Keratinocyte (primary cell): ENCODE measurements around the gene TMEM178A. TPM values are rescaled to one million over a fixed set of nuclear protein-coding genes. Genes with fewer than 3 reads are reported as not detected.

Source experiments
- DNase-seq: peaks from one replicate; pipeline ENCODE4 v3.0.0-alpha.2; 2011; ENCODE audit warnings: low read depth, missing footprints, low spot score
- FAIRE-seq: peaks from 2 replicates; lab custom pipeline; 2011; peaks lifted over from hg19 to GRCh38; lab: Jason Lieb, UNC
- H2AFZ ChIP-seq: 2 replicates; pipeline ENCODE4 v1.6.0; 2012; ENCODE audit warnings: low read length, control low read depth, inconsistent platforms; ENCODE audit not compliant: control insufficient read depth
- H3K27ac ChIP-seq: 2 replicates; pipeline ENCODE4 v1.5.1; 2011; ENCODE audit warnings: low read length; ENCODE audit not compliant: control insufficient read depth, insufficient read depth
- H3K27me3 ChIP-seq: 3 replicates; pipeline ENCODE4 v1.6.0; 2011; ENCODE audit warnings: low read length; ENCODE audit not compliant: control insufficient read depth, insufficient read depth; ENCODE audit errors: extremely low read depth
- H3K36me3 ChIP-seq, 2 experiments: 2 replicates in 1 of 2; 3 replicates in 1 of 2; pipeline ENCODE4 v1.5.1; 2011; ENCODE audit warnings: low read length in 2 of 2, mild to moderate bottlenecking in 1 of 2; ENCODE audit not compliant: control insufficient read depth in 2 of 2, insufficient read depth in 2 of 2; ENCODE audit errors: extremely low read depth in 1 of 2
- H3K4me1 ChIP-seq: 3 replicates; pipeline ENCODE4 v1.5.1; 2011; ENCODE audit warnings: low read length; ENCODE audit not compliant: control insufficient read depth, insufficient read depth; ENCODE audit errors: extremely low read depth
- H3K4me2 ChIP-seq: 3 replicates; pipeline ENCODE4 v1.6.0; 2011; ENCODE audit warnings: low read depth, low read length; ENCODE audit not compliant: control insufficient read depth, insufficient read depth; ENCODE audit errors: extremely low read depth
- H3K4me3 ChIP-seq, 3 experiments: fragments of 200-600 bp in 1 of 3; sonication (generic) in 1 of 3; 2 replicates in 2 of 3; 3 replicates in 1 of 3; pipeline ENCODE4 v1.5.1; 2011 to 2016; ENCODE audit warnings: low read length in 3 of 3, mild to moderate bottlenecking in 3 of 3, control low read depth in 2 of 3, inconsistent platforms in 1 of 3, low read depth in 1 of 3, mixed read lengths in 1 of 3, mixed run types in 1 of 3, moderate library complexity in 1 of 3; ENCODE audit not compliant: control insufficient read depth in 2 of 3, insufficient read depth in 2 of 3; ENCODE audit errors: extremely low read depth in 1 of 3
- H3K79me2 ChIP-seq: 2 replicates; pipeline ENCODE4 v1.6.0; 2012; ENCODE audit warnings: low read length; ENCODE audit not compliant: control insufficient read depth, insufficient read depth
- H3K9ac ChIP-seq: 3 replicates; pipeline ENCODE4 v1.6.0; 2011; ENCODE audit warnings: low read length; ENCODE audit not compliant: control insufficient read depth, insufficient read depth; ENCODE audit errors: extremely low read depth
- H3K9me1 ChIP-seq: 3 replicates; pipeline ENCODE4 v1.6.0; 2011; ENCODE audit warnings: low read length; ENCODE audit not compliant: control insufficient read depth, insufficient read depth; ENCODE audit errors: extremely low read depth
- H3K9me3 ChIP-seq: 2 replicates; pipeline ENCODE4 v1.5.1; 2012; ENCODE audit warnings: low read depth, low read length; ENCODE audit not compliant: control insufficient read depth
- H4K20me1 ChIP-seq: 3 replicates; pipeline ENCODE4 v1.6.0; 2011; ENCODE audit warnings: low read length; ENCODE audit not compliant: control insufficient read depth, insufficient read depth; ENCODE audit errors: extremely low read depth
- EZH2 ChIP-seq: IDR thresholded peaks from one replicate; pipeline ENCODE4 v1.6.1; 2012; ENCODE audit warnings: inconsistent platforms, mild to moderate bottlenecking, low read length, moderate library complexity
- dilution Hi-C: fragments of 300-500 bp; cut with MboI; formaldehyde crosslinking; loops from one replicate; pipeline ENCODE4 v1.7.0; 2020; ENCODE audit warnings: low sequenced_read_pairs; ENCODE audit not compliant: extremely low pct_ligation_motif_present
- polyA plus RNA-seq, 5 experiments: library from polyadenylated mRNA; depleted of rRNA in 3 of 5; stranded (reverse) in 3 of 5; stranded (forward) in 1 of 5; unstranded in 1 of 5; fragments of >200 nt; gene quantifications; 1 replicate in 1 of 5; 2 replicates in 3 of 5; 3 replicates in 1 of 5; pipeline versions ENCODE4 v1.2.1 to v1.2.3, GENCODE V29; 2011 to 2012; ENCODE audit warnings: missing spikeins in 2 of 5, low read depth in 1 of 5, low replicate concordance in 1 of 5
- TF ChIP-seq, protein P1 (sequence below), 3 experiments: IDR thresholded peaks in 1 of 3; conservative IDR thresholded peaks in 1 of 3; optimal IDR thresholded peaks in 1 of 3; 2 replicates in 2 of 3; 3 replicates in 1 of 3; pipeline versions ENCODE3 to v1.5.1; 2011; ENCODE audit warnings: low read length in 3 of 3, mild to moderate bottlenecking in 3 of 3, moderate library complexity in 2 of 3, control low read depth in 1 of 3, inconsistent platforms in 1 of 3; ENCODE audit not compliant: insufficient read depth in 2 of 3; ENCODE audit errors: extremely low read depth in 1 of 3

TMEM178A gene
- polyA plus RNA-seq, 1 donor (not counting 4 experiments of a cell fraction or from before 2014, with no cell fraction given) = 0.07 TPM

DNA sequence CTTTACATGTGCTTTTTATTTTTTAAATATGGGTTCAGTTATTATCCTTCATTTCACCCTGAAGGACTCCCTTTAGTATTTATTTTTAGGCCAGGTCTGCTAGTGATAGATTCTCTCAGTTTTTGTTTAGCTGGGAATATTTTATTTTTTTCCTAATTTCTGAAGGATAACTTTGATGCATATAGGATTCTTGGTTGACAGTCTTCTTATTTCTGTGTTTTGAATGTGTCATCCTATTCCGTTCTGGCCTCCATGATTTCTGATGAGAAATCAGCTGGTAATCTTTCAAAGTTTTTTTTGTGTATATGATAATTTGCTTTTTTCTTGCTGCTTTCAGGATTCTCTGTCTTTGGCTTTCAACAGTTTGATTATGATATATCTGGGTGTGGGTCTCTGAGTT lies 35.4 kb downstream of the TMEM178A start:
- Histone ChIP-seq H3K27ac (no peak overlapping the region), H3K9ac (no peak overlapping the region), H2AFZ (no peak overlapping the region), H3K9me1 (no peaks in the 10 kb centered on the region), H3K4me2 (no peak overlapping the region), H3K9me3 (no peaks in the 10 kb centered on the region), H3K36me3 (no peaks in the 10 kb centered on the region), H4K20me1 (no peaks in the 10 kb centered on the region), H3K79me2 (no peaks in the 10 kb centered on the region), H3K4me3 (no peak overlapping the region), H3K27me3 (no peaks in the 10 kb centered on the region), H3K4me1 (no peaks in the 10 kb centered on the region)
- DNase-seq (no peak), FAIRE-seq (no peak)
- dilution Hi-C loops = no loop called here
- TF ChIP-seq, protein P1, sequence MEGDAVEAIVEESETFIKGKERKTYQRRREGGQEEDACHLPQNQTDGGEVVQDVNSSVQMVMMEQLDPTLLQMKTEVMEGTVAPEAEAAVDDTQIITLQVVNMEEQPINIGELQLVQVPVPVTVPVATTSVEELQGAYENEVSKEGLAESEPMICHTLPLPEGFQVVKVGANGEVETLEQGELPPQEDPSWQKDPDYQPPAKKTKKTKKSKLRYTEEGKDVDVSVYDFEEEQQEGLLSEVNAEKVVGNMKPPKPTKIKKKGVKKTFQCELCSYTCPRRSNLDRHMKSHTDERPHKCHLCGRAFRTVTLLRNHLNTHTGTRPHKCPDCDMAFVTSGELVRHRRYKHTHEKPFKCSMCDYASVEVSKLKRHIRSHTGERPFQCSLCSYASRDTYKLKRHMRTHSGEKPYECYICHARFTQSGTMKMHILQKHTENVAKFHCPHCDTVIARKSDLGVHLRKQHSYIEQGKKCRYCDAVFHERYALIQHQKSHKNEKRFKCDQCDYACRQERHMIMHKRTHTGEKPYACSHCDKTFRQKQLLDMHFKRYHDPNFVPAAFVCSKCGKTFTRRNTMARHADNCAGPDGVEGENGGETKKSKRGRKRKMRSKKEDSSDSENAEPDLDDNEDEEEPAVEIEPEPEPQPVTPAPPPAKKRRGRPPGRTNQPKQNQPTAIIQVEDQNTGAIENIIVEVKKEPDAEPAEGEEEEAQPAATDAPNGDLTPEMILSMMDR (optimal IDR thresholded peaks at IDR 0.05 in 1 of 3, IDR thresholded peaks at IDR 0.05 in 1 of 3, conservative IDR thresholded peaks at IDR 0.05 in 1 of 3; ENCODE audit: extremely low read depth in 1 of 3, insufficient read depth in 2 of 3, low read length in 3 of 3) = no peak
- TF ChIP-seq EZH2 = no peak

DNA sequence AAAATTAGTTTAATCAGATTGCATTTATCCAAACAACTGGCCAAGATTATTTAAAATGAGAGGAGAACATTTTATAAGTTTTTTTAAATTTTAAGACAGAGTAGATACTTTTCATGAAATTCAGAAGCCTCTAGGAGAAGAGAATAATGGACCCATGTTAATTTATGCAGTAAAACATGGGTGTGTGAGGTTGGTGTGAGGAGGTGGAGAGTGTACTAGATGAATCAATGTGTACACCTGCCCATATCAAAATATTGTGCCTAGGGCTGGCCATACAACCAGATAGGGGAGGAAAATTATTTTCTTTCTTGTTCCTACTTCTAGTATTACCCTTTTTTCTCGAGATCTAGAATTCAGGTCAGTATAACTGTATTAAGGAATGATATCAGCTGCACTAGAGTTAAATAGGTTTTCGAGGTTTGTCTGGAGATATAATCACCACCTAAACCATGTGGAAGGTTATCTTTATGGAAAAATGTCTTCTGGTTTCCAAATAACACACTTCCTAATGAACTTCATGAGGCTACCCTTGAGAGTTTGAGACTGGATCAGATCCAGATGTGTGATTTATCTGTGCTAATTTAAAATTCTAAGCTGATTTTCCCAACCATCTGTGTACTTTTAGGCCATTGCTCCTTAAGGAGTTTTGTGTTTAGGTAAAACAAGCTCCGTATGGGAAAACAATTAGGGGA lies 37.6 kb downstream of the TMEM178A start:
- Histone ChIP-seq H4K20me1 (no peaks in the 10 kb centered on the region), H3K4me3 (no peak overlapping the region), H3K36me3 (no peaks in the 10 kb centered on the region), H3K27me3 (no peaks in the 10 kb centered on the region), H3K9ac (no peak overlapping the region), H2AFZ (no peak overlapping the region), H3K4me2 (no peak overlapping the region), H3K9me3 (no peaks in the 10 kb centered on the region), H3K27ac (no peak overlapping the region), H3K4me1 (no peaks in the 10 kb centered on the region), H3K9me1 (no peaks in the 10 kb centered on the region), H3K79me2 (no peaks in the 10 kb centered on the region)
- FAIRE-seq (no peak), DNase-seq (no peak)
- TF ChIP-seq, protein P1 (optimal IDR thresholded peaks at IDR 0.05 in 1 of 3, IDR thresholded peaks at IDR 0.05 in 1 of 3, conservative IDR thresholded peaks at IDR 0.05 in 1 of 3; ENCODE audit: extremely low read depth in 1 of 3, insufficient read depth in 2 of 3, low read length in 3 of 3) = no peak
- TF ChIP-seq EZH2 = no peak
- dilution Hi-C loops = no loop called here
